ENCODE data around the gene DPP4.

DNA sequence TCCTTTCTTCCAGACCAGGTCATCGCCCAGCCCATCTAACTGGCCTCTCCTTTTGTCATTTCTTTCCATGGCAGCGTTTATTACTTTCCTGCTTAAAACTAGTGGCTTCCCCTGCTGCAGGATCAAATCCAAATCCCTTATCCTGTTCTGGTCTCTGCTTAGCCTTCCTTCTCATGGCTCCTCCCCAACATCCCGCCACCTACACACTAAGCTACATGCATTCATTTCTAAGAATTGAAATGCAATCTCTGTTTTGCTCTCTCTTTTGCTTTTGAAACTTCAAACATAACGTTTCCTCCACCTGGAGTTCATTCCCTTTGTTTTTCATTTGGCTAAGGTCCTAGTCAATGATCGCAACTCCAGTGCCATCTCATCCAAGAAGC lies 18.0 kb upstream of the DPP4 start:
- TF ChIP-seq, protein P1, sequence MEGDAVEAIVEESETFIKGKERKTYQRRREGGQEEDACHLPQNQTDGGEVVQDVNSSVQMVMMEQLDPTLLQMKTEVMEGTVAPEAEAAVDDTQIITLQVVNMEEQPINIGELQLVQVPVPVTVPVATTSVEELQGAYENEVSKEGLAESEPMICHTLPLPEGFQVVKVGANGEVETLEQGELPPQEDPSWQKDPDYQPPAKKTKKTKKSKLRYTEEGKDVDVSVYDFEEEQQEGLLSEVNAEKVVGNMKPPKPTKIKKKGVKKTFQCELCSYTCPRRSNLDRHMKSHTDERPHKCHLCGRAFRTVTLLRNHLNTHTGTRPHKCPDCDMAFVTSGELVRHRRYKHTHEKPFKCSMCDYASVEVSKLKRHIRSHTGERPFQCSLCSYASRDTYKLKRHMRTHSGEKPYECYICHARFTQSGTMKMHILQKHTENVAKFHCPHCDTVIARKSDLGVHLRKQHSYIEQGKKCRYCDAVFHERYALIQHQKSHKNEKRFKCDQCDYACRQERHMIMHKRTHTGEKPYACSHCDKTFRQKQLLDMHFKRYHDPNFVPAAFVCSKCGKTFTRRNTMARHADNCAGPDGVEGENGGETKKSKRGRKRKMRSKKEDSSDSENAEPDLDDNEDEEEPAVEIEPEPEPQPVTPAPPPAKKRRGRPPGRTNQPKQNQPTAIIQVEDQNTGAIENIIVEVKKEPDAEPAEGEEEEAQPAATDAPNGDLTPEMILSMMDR (conservative IDR thresholded peaks at IDR 0.05; ENCODE audit: low read length): no peak
- TF ChIP-seq EZH2phosphoT487 (IDR thresholded peaks at IDR 0.05; ENCODE audit: borderline replicate concordance, low read depth, low read length): no peak

All from OCI-LY7 (cell line).